HL-60 (cell line): ENCODE data around the gene SETBP1.

Source experiments
- DNase-seq, 2 experiments: peaks; one replicate each; pipeline ENCODE4 v3.0.0-alpha.2; 2010 to 2020; ENCODE audit warnings: low read depth in 1 of 2, low spot score in 1 of 2
- H3K27ac ChIP-seq: fragments of 250-450 bp; sonication (Bioruptor Pico); replicated peaks from 2 replicates; pipeline ENCODE4 v1.5.1; 2020; ENCODE audit warnings: mild to moderate bottlenecking, moderate library complexity
- H3K27me3 ChIP-seq: fragments of 250-450 bp; sonication (Bioruptor Pico); 2 replicates; pipeline ENCODE4 v1.5.1; 2021; ENCODE audit warnings: mild to moderate bottlenecking, moderate library complexity; ENCODE audit not compliant: insufficient read depth, poor library complexity, severe bottlenecking
- H3K4me3 ChIP-seq: replicated peaks from 2 replicates; pipeline ENCODE4 v1.5.1; 2011; ENCODE audit warnings: mild to moderate bottlenecking, control low read depth, low read length; ENCODE audit not compliant: insufficient read depth
- GABPA ChIP-seq: IDR thresholded peaks from 2 replicates; pipeline ENCODE4 v1.6.1; 2012; ENCODE audit warnings: low read depth
- POLR2AphosphoS5 ChIP-seq: IDR thresholded peaks from 2 replicates; pipeline ENCODE4 v1.6.1; 2012; ENCODE audit warnings: low read depth
- SPI1 ChIP-seq: IDR thresholded peaks from 2 replicates; pipeline ENCODE4 v1.6.1; 2012; ENCODE audit warnings: low read depth, mild to moderate bottlenecking, borderline replicate concordance
- TF ChIP-seq, protein P1 (sequence below): IDR thresholded peaks from one replicate; pipeline ENCODE4 v1.5.1; 2011; ENCODE audit warnings: low read length, control low read depth, inconsistent platforms; ENCODE audit not compliant: insufficient read depth
- TF ChIP-seq, protein P2 (sequence below): IDR thresholded peaks from 2 replicates; pipeline ENCODE4 v1.6.1; 2012; ENCODE audit warnings: low read depth; ENCODE audit not compliant: insufficient replicate concordance

Gene SETBP1

DNA sequence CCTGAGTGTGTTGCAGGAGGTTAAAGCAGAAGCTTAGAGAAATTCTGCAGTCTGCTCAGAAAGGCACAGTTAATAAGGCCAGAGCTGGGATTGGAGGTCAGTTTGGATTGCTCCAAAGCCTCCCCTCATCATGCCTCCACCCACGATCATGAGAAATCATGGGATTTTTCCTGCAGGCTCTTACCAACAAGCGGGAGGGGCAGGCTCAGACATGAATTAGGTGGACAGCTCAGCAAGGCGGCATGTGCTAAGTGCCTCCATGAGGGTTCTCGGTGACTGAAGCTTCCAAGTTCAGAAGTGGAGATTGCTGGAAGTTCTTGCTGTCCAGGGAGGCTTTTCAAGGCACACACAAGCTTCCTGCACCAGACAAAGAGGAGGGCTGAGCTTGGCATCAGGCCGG is 163.8 kb downstream of the SETBP1 start:
- TF ChIP-seq POLR2AphosphoS5, result no peak
- TF ChIP-seq GABPA, result no peak
- no peak for TF ChIP-seq SPI1
- TF ChIP-seq, protein P1, sequence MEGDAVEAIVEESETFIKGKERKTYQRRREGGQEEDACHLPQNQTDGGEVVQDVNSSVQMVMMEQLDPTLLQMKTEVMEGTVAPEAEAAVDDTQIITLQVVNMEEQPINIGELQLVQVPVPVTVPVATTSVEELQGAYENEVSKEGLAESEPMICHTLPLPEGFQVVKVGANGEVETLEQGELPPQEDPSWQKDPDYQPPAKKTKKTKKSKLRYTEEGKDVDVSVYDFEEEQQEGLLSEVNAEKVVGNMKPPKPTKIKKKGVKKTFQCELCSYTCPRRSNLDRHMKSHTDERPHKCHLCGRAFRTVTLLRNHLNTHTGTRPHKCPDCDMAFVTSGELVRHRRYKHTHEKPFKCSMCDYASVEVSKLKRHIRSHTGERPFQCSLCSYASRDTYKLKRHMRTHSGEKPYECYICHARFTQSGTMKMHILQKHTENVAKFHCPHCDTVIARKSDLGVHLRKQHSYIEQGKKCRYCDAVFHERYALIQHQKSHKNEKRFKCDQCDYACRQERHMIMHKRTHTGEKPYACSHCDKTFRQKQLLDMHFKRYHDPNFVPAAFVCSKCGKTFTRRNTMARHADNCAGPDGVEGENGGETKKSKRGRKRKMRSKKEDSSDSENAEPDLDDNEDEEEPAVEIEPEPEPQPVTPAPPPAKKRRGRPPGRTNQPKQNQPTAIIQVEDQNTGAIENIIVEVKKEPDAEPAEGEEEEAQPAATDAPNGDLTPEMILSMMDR, result no peak
- TF ChIP-seq, protein P2, sequence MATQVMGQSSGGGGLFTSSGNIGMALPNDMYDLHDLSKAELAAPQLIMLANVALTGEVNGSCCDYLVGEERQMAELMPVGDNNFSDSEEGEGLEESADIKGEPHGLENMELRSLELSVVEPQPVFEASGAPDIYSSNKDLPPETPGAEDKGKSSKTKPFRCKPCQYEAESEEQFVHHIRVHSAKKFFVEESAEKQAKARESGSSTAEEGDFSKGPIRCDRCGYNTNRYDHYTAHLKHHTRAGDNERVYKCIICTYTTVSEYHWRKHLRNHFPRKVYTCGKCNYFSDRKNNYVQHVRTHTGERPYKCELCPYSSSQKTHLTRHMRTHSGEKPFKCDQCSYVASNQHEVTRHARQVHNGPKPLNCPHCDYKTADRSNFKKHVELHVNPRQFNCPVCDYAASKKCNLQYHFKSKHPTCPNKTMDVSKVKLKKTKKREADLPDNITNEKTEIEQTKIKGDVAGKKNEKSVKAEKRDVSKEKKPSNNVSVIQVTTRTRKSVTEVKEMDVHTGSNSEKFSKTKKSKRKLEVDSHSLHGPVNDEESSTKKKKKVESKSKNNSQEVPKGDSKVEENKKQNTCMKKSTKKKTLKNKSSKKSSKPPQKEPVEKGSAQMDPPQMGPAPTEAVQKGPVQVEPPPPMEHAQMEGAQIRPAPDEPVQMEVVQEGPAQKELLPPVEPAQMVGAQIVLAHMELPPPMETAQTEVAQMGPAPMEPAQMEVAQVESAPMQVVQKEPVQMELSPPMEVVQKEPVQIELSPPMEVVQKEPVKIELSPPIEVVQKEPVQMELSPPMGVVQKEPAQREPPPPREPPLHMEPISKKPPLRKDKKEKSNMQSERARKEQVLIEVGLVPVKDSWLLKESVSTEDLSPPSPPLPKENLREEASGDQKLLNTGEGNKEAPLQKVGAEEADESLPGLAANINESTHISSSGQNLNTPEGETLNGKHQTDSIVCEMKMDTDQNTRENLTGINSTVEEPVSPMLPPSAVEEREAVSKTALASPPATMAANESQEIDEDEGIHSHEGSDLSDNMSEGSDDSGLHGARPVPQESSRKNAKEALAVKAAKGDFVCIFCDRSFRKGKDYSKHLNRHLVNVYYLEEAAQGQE, result no peak
- H3K4me3 ChIP-seq, result no peak overlapping the region
- no peak for DNase-seq
- no peaks in the 10 kb centered on the region for H3K27me3 ChIP-seq
- H3K27ac ChIP-seq, result no peak overlapping the region

DNA sequence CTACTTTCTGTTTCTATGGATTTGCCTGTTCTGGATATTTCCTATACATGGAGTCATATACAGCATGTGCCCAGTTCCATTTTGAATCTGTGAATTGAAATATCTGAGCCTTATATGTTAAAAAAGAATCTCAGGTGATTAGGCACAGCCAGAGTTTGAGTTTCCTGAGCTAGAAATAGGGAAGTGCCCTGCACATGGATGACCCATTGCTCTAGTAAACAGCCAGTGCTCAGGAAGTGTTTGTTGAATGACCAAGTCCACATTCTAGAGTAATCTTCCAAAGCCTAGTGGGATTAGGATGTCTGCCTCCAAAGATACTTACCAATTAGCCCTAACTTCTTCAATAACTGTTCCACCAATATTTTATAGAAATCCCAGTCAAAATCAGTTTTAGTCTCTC is 165.8 kb downstream of the SETBP1 start:
- TF ChIP-seq, protein P2, result no peak
- TF ChIP-seq SPI1, result peak; percentile 71
- no peaks in the 10 kb centered on the region for H3K27me3 ChIP-seq
- no peak overlapping the region for H3K4me3 ChIP-seq
- no peak for DNase-seq
- no peak overlapping the region for H3K27ac ChIP-seq

DNA sequence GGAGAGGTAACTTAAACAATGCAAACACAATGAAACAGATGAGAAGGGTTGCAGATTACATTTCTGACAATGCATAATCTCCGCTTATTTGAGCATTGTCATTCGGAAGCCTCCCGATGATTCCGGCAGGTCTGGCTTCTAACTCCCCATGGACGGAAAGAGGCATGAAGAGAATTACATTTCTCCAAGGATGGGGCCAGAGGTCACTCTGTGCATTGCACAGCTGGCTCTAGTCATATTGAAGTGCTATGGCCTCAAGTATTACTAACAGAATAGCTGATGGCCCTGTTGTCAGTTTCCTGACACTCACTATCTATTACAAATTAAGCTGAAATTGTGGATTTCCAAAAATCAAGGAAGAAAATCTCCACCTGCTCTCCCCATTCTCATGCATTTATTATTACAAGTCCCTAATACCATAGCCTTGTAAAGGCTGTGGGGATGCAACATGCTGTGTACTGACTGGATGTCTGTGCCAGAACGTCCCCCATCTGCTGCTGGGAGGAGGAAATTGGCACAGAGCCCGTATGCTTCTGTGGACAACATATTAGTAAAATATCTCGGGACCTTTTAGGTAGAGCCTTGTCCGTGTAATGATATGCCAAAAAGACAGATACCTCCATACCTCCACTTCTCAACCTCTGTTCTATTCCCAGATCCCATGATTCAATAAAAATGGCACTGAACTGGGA is 168.1 kb downstream of the SETBP1 start:
- Histone ChIP-seq H3K27ac (no peak overlapping the region), H3K27me3 (no peaks in the 10 kb centered on the region), H3K4me3 (no peak overlapping the region)
- no peak for DNase-seq
- TF ChIP-seq POLR2AphosphoS5 (no peak), SPI1 (no peak), GABPA (no peak)
- TF ChIP-seq, protein P2, result no peak
- TF ChIP-seq, protein P1, result no peak
